OCI-LY7 (cell line): ENCODE data around the gene DBN1. TPM values are rescaled to one million over a fixed set of nuclear protein-coding genes. Genes with fewer than 3 reads are reported as not detected.

Source experiments
- BruUV-seq: library from RNA; stranded (reverse); fragments of 400-500 nt; replicated peaks from 2 replicates; lab custom pipeline; 2021; lab: Mats Ljungman, UMichigan
- CTCF ChIA-PET: fragments of 300-600 bp; sonication (Branson Sonifier 250); formaldehyde crosslinking; loops from one replicate; lab custom pipeline; 2022; ENCODE audit warnings: antibody characterized with exemption; ENCODE audit not compliant: unreplicated experiment; lab: Charles Lee
- POLR2A ChIA-PET: fragments of 300-600 bp; sonication (Branson Sonifier 250); formaldehyde crosslinking; loops from one replicate; lab custom pipeline; 2022; ENCODE audit warnings: antibody characterized with exemption; lab: Charles Lee
- DNase-seq: peaks from one replicate; pipeline ENCODE4 v3.0.0-alpha.2; 2015; ENCODE audit warnings: low spot score
- H2AFZ ChIP-seq: fragments of 200-600 bp; sonication (generic), shearing (Covaris generic); 2 replicates; pipeline ENCODE4 v1.6.1; 2014; ENCODE audit warnings: mild to moderate bottlenecking, antibody characterized with exemption, low read length, moderate library complexity
- H3K27ac ChIP-seq: fragments of 200-600 bp; sonication (generic); 2 replicates; pipeline ENCODE4 v1.5.1; 2014; ENCODE audit warnings: mixed run types, low read depth, mild to moderate bottlenecking, moderate library complexity, low read length, inconsistent platforms; ENCODE audit not compliant: poor library complexity, severe bottlenecking
- H3K36me3 ChIP-seq: fragments of 200-600 bp; sonication (generic); 2 replicates; pipeline ENCODE4 v1.6.1; 2014; ENCODE audit warnings: mild to moderate bottlenecking, antibody characterized with exemption, low read length, moderate library complexity, mixed read lengths; ENCODE audit not compliant: insufficient read depth
- H3K4me1 ChIP-seq: fragments of 200-600 bp; sonication (generic); 2 replicates; pipeline ENCODE4 v1.5.1; 2014; ENCODE audit warnings: mild to moderate bottlenecking, low read length; ENCODE audit not compliant: insufficient read depth, poor library complexity, severe bottlenecking
- H3K4me2 ChIP-seq: fragments of 200-600 bp; sonication (generic); 2 replicates; pipeline ENCODE4 v1.6.1; 2014; ENCODE audit warnings: mild to moderate bottlenecking, low read length
- H3K4me3 ChIP-seq: fragments of 200-600 bp; sonication (generic); 2 replicates; pipeline ENCODE4 v1.5.1; 2014; ENCODE audit warnings: mild to moderate bottlenecking, low read depth, low read length; ENCODE audit not compliant: poor library complexity, severe bottlenecking
- H3K79me2 ChIP-seq: fragments of 200-600 bp; sonication (generic); 2 replicates; pipeline ENCODE4 v1.6.1; 2016; ENCODE audit warnings: low read depth, mild to moderate bottlenecking, low read length, moderate library complexity, mixed read lengths; ENCODE audit not compliant: insufficient read depth
- H3K9me2 ChIP-seq: fragments of 200-600 bp; sonication (generic); 2 replicates; pipeline ENCODE4 v1.6.1; 2016; ENCODE audit warnings: mild to moderate bottlenecking, low read length, mixed read lengths; ENCODE audit not compliant: insufficient read depth
- H3K9me3 ChIP-seq: fragments of 200-600 bp; sonication (generic); 2 replicates; pipeline ENCODE4 v1.6.1; 2014; ENCODE audit warnings: mild to moderate bottlenecking, mixed run types, low read length, mixed read lengths
- H4K20me1 ChIP-seq: fragments of 200-600 bp; sonication (generic); 2 replicates; pipeline ENCODE4 v1.6.1; 2014; ENCODE audit warnings: mild to moderate bottlenecking, antibody characterized with exemption, low read length, moderate library complexity, mixed read lengths; ENCODE audit not compliant: insufficient read depth
- EZH2phosphoT487 ChIP-seq: fragments of 200-600 bp; sonication (generic); IDR thresholded peaks from 2 replicates; pipeline ENCODE4 v1.6.1; 2018; ENCODE audit warnings: low read depth, borderline replicate concordance, mild to moderate bottlenecking, mixed run types, antibody characterized with exemption, low read length, moderate library complexity, mixed read lengths
- intact Hi-C: fragments of 100-400 bp; cut with micrococcal nuclease; formaldehyde crosslinking; loops from one replicate; pipeline ENCODE4 v1.10.0; 2022; ENCODE audit not compliant: unreplicated experiment
- total RNA-seq, 2 experiments: library from RNA; depleted of rRNA in 1 of 2; stranded (reverse); fragments of >200 nt in 1 of 2; shearing (Covaris generic) in 1 of 2; gene quantifications; 2 replicates each; pipeline ENCODE4 v1.2.3, GENCODE V29; 2014 to 2022
- TF ChIP-seq, protein P1 (sequence below): fragments of 200-600 bp; sonication (generic); conservative IDR thresholded peaks from 2 replicates; pipeline ENCODE4 v1.5.1; 2014; ENCODE audit warnings: mild to moderate bottlenecking, antibody characterized with exemption, low read length, moderate library complexity, mixed read lengths

Gene DBN1
- total RNA-seq, 2 experiments from 2014 or later = 11.7 to 22.0 TPM

DNA sequence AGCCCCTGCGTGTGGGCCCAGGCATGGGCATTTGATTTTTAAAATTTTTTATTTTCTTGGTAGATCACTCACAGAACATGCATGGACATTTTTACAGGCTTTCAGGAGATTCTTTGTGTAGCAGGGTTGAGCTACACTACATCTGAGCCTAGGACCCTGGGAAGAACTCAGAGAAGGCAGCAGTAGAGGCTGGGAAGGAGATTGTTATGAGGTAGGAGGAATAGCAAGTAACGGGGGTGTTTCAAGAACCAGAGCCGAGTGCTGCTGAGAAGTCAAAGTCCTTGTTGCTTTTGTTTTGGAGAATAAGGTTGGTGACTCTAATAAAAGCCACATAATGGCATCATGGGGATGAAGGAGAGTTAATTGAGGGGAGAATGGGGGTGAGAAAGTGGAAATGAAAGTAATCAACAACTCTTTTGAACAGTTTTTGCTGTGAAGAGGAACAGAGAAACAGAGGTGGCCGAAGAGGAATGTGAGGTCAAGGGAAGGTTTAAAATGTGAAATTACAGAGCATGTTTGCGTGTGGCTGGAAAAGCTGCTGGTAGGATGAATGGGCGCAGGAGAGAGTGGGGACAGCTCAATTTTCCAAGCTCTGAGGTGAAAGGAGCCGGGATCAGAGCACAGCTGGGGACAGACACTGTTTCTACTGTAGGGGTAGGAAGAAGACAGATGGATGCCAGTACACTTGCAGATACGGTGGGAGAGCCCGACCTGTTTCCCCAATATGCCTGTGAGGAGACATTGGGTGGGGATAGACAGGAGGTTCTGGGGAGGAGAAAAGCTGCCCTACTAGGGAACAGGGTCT lies 28.6 kb upstream of the DBN1 start:
- Histone ChIP-seq H3K4me1 (peaks cover 70% of the 10 kb centered on the region), H3K36me3 (peaks cover 48% of the 10 kb centered on the region), H3K4me3 (peak overlapping the region; percentile 35), H3K9me3 (no peaks in the 10 kb centered on the region), H3K27ac (peak overlapping the region; percentile 94), H2AFZ (no peak overlapping the region), H4K20me1 (no peaks in the 10 kb centered on the region), H3K4me2 (peak overlapping the region; percentile 71), H3K9me2 (no peaks in the 10 kb centered on the region), H3K79me2 (peaks cover 4% of the 10 kb centered on the region)
- BruUV-seq = TSS peak; percentile 89
- peak; percentile 74 for DNase-seq
- POLR2A ChIA-PET = interaction anchor here (0.7 to 2.1 kb wide), 3 partner anchors 8 to 47 kb away, joined by 3 to 10 read pairs (median 6); partner anchors contain the start of gene DOK3
- no peak for TF ChIP-seq EZH2phosphoT487
- TF ChIP-seq, protein P1, sequence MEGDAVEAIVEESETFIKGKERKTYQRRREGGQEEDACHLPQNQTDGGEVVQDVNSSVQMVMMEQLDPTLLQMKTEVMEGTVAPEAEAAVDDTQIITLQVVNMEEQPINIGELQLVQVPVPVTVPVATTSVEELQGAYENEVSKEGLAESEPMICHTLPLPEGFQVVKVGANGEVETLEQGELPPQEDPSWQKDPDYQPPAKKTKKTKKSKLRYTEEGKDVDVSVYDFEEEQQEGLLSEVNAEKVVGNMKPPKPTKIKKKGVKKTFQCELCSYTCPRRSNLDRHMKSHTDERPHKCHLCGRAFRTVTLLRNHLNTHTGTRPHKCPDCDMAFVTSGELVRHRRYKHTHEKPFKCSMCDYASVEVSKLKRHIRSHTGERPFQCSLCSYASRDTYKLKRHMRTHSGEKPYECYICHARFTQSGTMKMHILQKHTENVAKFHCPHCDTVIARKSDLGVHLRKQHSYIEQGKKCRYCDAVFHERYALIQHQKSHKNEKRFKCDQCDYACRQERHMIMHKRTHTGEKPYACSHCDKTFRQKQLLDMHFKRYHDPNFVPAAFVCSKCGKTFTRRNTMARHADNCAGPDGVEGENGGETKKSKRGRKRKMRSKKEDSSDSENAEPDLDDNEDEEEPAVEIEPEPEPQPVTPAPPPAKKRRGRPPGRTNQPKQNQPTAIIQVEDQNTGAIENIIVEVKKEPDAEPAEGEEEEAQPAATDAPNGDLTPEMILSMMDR = no peak
- CTCF ChIA-PET = interaction anchor here (0.7 to 2.4 kb wide), 2 partner anchors 47 to 51 kb away, joined by 3 to 6 read pairs; no protein-coding TSS in a partner anchor
- intact Hi-C loops = loop anchor here (10.0 kb wide), 1 partner anchor 613 kb away; the partner anchor contains the start of gene N4BP3

DNA sequence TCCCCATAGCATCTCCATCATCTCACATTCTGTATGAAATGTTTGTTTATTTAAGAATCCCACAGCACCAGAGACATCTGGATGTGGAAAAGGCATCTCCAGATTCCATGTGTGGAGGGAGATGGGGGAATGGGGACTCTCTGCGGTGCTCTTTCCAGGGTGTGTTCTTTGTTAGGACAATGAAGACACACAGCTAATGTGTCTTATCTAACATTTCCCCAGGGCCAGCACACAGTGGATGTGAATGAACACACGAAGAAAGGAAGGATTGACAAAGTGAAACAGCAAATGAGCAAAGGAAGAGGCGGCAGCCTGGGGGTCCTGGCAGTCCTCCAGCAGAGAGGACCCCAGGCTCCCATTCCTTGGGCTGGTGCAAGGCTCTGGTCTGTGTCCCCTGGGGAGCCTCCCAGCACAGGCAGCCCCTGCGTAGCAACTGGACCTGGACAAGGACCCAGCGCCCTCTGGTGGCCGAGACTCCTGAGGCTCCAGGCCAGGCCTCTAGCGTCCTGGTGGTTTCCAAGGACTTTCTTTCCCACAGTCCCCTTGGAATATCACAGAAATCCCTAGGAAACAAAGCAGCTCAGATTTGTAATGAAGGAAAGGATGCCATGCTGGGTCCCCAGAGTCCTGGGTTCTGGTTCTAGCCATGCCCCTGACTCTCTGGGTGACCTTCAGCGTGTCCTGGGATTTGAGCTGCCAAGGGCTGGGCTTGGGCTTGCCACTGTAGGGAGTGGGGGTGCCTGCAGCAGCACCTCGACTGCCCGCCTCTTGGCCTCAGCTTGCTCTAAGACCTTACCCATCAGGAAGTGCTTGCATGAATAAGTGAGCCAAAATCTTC lies 27.5 kb upstream of the DBN1 start:
- Histone ChIP-seq H3K27ac (peak overlapping the region; percentile 94), H3K9me2 (no peaks in the 10 kb centered on the region), H3K9me3 (no peaks in the 10 kb centered on the region), H3K36me3 (peaks cover 38% of the 10 kb centered on the region), H4K20me1 (peaks cover 6% of the 10 kb centered on the region; the same call in 1 of the 2 replicates), H3K4me2 (peak overlapping the region; percentile 71), H3K4me1 (peaks cover 71% of the 10 kb centered on the region), H2AFZ (no peak overlapping the region), H3K4me3 (peak overlapping the region; percentile 35), H3K79me2 (no peaks in the 10 kb centered on the region)
- ChIA-PET CTCF (interaction anchor here (0.5 to 2.4 kb wide), 5 partner anchors 8 to 196 kb away, joined by 3 to 6 read pairs (median 4); partner anchors contain the start of gene DOK3), POLR2A (interaction anchor here (0.6 to 2.1 kb wide), 2 partner anchors 9 to 38 kb away, joined by 3 to 10 read pairs; partner anchors contain the start of gene DOK3)
- TF ChIP-seq EZH2phosphoT487 = no peak
- TF ChIP-seq, protein P1 = peak; percentile 98
- peak; percentile 86 for DNase-seq
- BruUV-seq = no TSS peak
- intact Hi-C loops = loop anchor here (10.0 kb wide), 1 partner anchor 614 kb away; the partner anchor contains the start of gene N4BP3
